Activated naive CD8-positive, alpha-beta T cell treated with anti-CD3 and anti-CD28 coated beads for 36 hours (primary cell): ENCODE measurements around the gene SMARCA1. TPM values are rescaled to one million over a fixed set of nuclear protein-coding genes. Genes with fewer than 3 reads are reported as not detected.

Experiments
- DNase-seq: peaks from one replicate; pipeline ENCODE4 v3.0.0; 2021
- H3K27ac Mint-ChIP-seq: one replicate; pipeline ENCODE4 v1.8.0; 2022; ENCODE audit warnings: mild to moderate bottlenecking, moderate library complexity, mixed read lengths
- H3K27me3 Mint-ChIP-seq: one replicate; pipeline ENCODE4 v1.8.0; 2022; ENCODE audit warnings: mild to moderate bottlenecking, mixed read lengths
- H3K36me3 Mint-ChIP-seq: one replicate; pipeline ENCODE4 v1.8.0; 2021; ENCODE audit warnings: mild to moderate bottlenecking, mixed read lengths
- H3K4me1 Mint-ChIP-seq: one replicate; pipeline ENCODE4 v1.8.0; 2021; ENCODE audit warnings: mixed read lengths
- H3K4me3 Mint-ChIP-seq: one replicate; pipeline ENCODE4 v1.8.0; 2022; ENCODE audit warnings: mild to moderate bottlenecking, moderate library complexity, mixed read lengths
- H3K9me3 Mint-ChIP-seq: one replicate; pipeline ENCODE4 v1.8.0; 2022; ENCODE audit warnings: mixed read lengths
- total RNA-seq, 2 experiments: library from RNA; stranded (reverse); gene quantifications; one replicate each; pipeline ENCODE4 v1.2.3, GENCODE V29; 2021

SMARCA1 gene
- total RNA-seq, 2 experiments from 2014 or later: 0.40 to 0.47 TPM

- Mint-ChIP-seq H3K4me3 (no peak overlapping the region), H3K27me3 (no peaks in the 10 kb centered on the region), H3K27ac (no peak overlapping the region), H3K4me1 (peaks cover 4% of the 10 kb centered on the region), H3K9me3 (no peaks in the 10 kb centered on the region), H3K36me3 (no peaks in the 10 kb centered on the region)
- DNase-seq: no peak
Observed at GRCh38 chrX:129510331-129510730, 13.0 kb downstream of the SMARCA1 start.

- no peak overlapping the region for H3K27ac Mint-ChIP-seq
- H3K36me3 Mint-ChIP-seq: no peaks in the 10 kb centered on the region
- no peaks in the 10 kb centered on the region for H3K27me3 Mint-ChIP-seq
- H3K9me3 Mint-ChIP-seq: no peaks in the 10 kb centered on the region
- H3K4me3 Mint-ChIP-seq: no peak overlapping the region
- H3K4me1 Mint-ChIP-seq: no peaks in the 10 kb centered on the region
- DNase-seq: no peak
Observed at GRCh38 chrX:129497146-129497843, 26.0 kb downstream of the SMARCA1 start.

- DNase-seq: no peak
Observed at GRCh38 chrX:129496625-129497024, 26.7 kb downstream of the SMARCA1 start.

GRCh38 chrX:129495900-129496299 lies 27.4 kb downstream of the SMARCA1 start:
- Mint-ChIP-seq H3K36me3 (no peaks in the 10 kb centered on the region), H3K4me3 (no peak overlapping the region), H3K4me1 (no peaks in the 10 kb centered on the region), H3K9me3 (no peaks in the 10 kb centered on the region), H3K27ac (no peak overlapping the region), H3K27me3 (no peaks in the 10 kb centered on the region)
- no peak for DNase-seq

More at GRCh38 chrX:129496625-129497024, 26.7 kb downstream of the SMARCA1 start:
- no peak overlapping the region for H3K27ac Mint-ChIP-seq
- no peaks in the 10 kb centered on the region for H3K9me3 Mint-ChIP-seq
- H3K4me1 Mint-ChIP-seq: no peaks in the 10 kb centered on the region
- H3K4me3 Mint-ChIP-seq: no peak overlapping the region
- no peaks in the 10 kb centered on the region for H3K27me3 Mint-ChIP-seq
- H3K36me3 Mint-ChIP-seq: no peaks in the 10 kb centered on the region

- Mint-ChIP-seq H3K27ac (no peak overlapping the region), H3K4me1 (no peaks in the 10 kb centered on the region), H3K27me3 (no peaks in the 10 kb centered on the region), H3K4me3 (no peak overlapping the region), H3K9me3 (no peaks in the 10 kb centered on the region), H3K36me3 (no peaks in the 10 kb centered on the region)
- no peak for DNase-seq
Observed at GRCh38 chrX:129494887-129495286, 28.4 kb downstream of the SMARCA1 start.

GRCh38 chrX:129493643-129494042 lies 29.6 kb downstream of the SMARCA1 start:
- Mint-ChIP-seq H3K9me3 (no peaks in the 10 kb centered on the region), H3K36me3 (no peaks in the 10 kb centered on the region), H3K27me3 (no peaks in the 10 kb centered on the region), H3K4me3 (no peak overlapping the region), H3K27ac (no peak overlapping the region), H3K4me1 (no peaks in the 10 kb centered on the region)
- no peak for DNase-seq

- Mint-ChIP-seq H3K4me3 (no peak overlapping the region), H3K4me1 (no peaks in the 10 kb centered on the region), H3K27ac (no peak overlapping the region), H3K36me3 (no peaks in the 10 kb centered on the region), H3K9me3 (no peaks in the 10 kb centered on the region), H3K27me3 (no peaks in the 10 kb centered on the region)
- DNase-seq: no peak
Observed at GRCh38 chrX:129490330-129490729, 33.0 kb downstream of the SMARCA1 start.

GRCh38 chrX:129488359-129488758 lies 34.9 kb downstream of the SMARCA1 start:
- Mint-ChIP-seq H3K9me3 (no peaks in the 10 kb centered on the region), H3K4me1 (no peaks in the 10 kb centered on the region), H3K36me3 (no peaks in the 10 kb centered on the region), H3K27ac (no peak overlapping the region), H3K27me3 (no peaks in the 10 kb centered on the region), H3K4me3 (no peak overlapping the region)
- DNase-seq: no peak

GRCh38 chrX:129480889-129481288 lies 42.4 kb downstream of the SMARCA1 start:
- no peaks in the 10 kb centered on the region for H3K9me3 Mint-ChIP-seq
- no peak for DNase-seq
- no peaks in the 10 kb centered on the region for H3K27me3 Mint-ChIP-seq
- no peaks in the 10 kb centered on the region for H3K4me1 Mint-ChIP-seq
- H3K36me3 Mint-ChIP-seq: no peaks in the 10 kb centered on the region
- H3K27ac Mint-ChIP-seq: no peak overlapping the region
- H3K4me3 Mint-ChIP-seq: no peak overlapping the region

GRCh38 chrX:129478516-129478915 lies 44.8 kb downstream of the SMARCA1 start:
- Mint-ChIP-seq H3K27ac (no peak overlapping the region), H3K9me3 (no peaks in the 10 kb centered on the region), H3K27me3 (no peaks in the 10 kb centered on the region), H3K36me3 (no peaks in the 10 kb centered on the region), H3K4me3 (no peak overlapping the region), H3K4me1 (no peaks in the 10 kb centered on the region)
- DNase-seq: no peak

GRCh38 chrX:129472116-129472515 lies 51.2 kb downstream of the SMARCA1 start:
- Mint-ChIP-seq H3K4me3 (no peak overlapping the region), H3K4me1 (no peaks in the 10 kb centered on the region), H3K9me3 (no peaks in the 10 kb centered on the region), H3K27me3 (no peaks in the 10 kb centered on the region), H3K27ac (no peak overlapping the region), H3K36me3 (no peaks in the 10 kb centered on the region)
- no peak for DNase-seq

GRCh38 chrX:129462707-129463106 lies 60.6 kb downstream of the SMARCA1 start:
- Mint-ChIP-seq H3K4me3 (no peak overlapping the region), H3K36me3 (peaks cover 2% of the 10 kb centered on the region), H3K27me3 (no peaks in the 10 kb centered on the region), H3K4me1 (no peaks in the 10 kb centered on the region), H3K27ac (no peak overlapping the region), H3K9me3 (no peaks in the 10 kb centered on the region)
- no peak for DNase-seq

GRCh38 chrX:129461801-129462456 lies 61.4 kb downstream of the SMARCA1 start:
- no peaks in the 10 kb centered on the region for H3K9me3 Mint-ChIP-seq
- no peak overlapping the region for H3K4me3 Mint-ChIP-seq
- peaks cover 2% of the 10 kb centered on the region for H3K36me3 Mint-ChIP-seq
- DNase-seq: no peak
- no peaks in the 10 kb centered on the region for H3K4me1 Mint-ChIP-seq
- H3K27ac Mint-ChIP-seq: no peak overlapping the region
- H3K27me3 Mint-ChIP-seq: no peaks in the 10 kb centered on the region

- H3K36me3 Mint-ChIP-seq: peaks cover 2% of the 10 kb centered on the region
Observed at GRCh38 chrX:129452523-129452922, 70.8 kb downstream of the SMARCA1 start.

GRCh38 chrX:129450123-129450522 lies 73.2 kb downstream of the SMARCA1 start:
- Mint-ChIP-seq H3K27ac (no peak overlapping the region), H3K27me3 (no peaks in the 10 kb centered on the region), H3K9me3 (no peaks in the 10 kb centered on the region), H3K4me1 (no peaks in the 10 kb centered on the region), H3K4me3 (no peak overlapping the region), H3K36me3 (peaks cover 2% of the 10 kb centered on the region)
- DNase-seq: no peak

More at GRCh38 chrX:129452523-129452922, 70.8 kb downstream of the SMARCA1 start:
- no peaks in the 10 kb centered on the region for H3K9me3 Mint-ChIP-seq
- H3K4me3 Mint-ChIP-seq: no peak overlapping the region
- no peak for DNase-seq
- H3K27ac Mint-ChIP-seq: no peak overlapping the region
- H3K27me3 Mint-ChIP-seq: no peaks in the 10 kb centered on the region
- no peaks in the 10 kb centered on the region for H3K4me1 Mint-ChIP-seq

- H3K27me3 Mint-ChIP-seq: no peaks in the 10 kb centered on the region
- H3K9me3 Mint-ChIP-seq: no peaks in the 10 kb centered on the region
- no peak overlapping the region for H3K27ac Mint-ChIP-seq
- DNase-seq: no peak
- H3K4me1 Mint-ChIP-seq: no peaks in the 10 kb centered on the region
- peaks cover 2% of the 10 kb centered on the region for H3K36me3 Mint-ChIP-seq
- H3K4me3 Mint-ChIP-seq: no peak overlapping the region
Observed at GRCh38 chrX:129449148-129449547, 74.1 kb downstream of the SMARCA1 start.
